Right lobe of liver (tissue), 4 donors: ENCODE results near the gene TENM3.

ENCODE experiments used
- CTCF ChIP-seq, 4 donors: fragments of 200-600 bp in 3 of 4; fragments of 450-650 bp in 1 of 4; IDR thresholded peaks; one replicate each; pipeline versions ENCODE4 v1.5.1 to v1.8.0; 2016 to 2022; ENCODE audit warnings: antibody characterized with exemption in 4 of 4, mild to moderate bottlenecking in 2 of 4
- POLR2A ChIP-seq: fragments of 450-650 bp; IDR thresholded peaks from one replicate; pipeline ENCODE4 v1.6.1; 2017; ENCODE audit warnings: antibody characterized with exemption, mild to moderate bottlenecking
- donor health status: DM: no; HTN: no; CAD: no.
- donor health status: DM: no; HTN: no; CAD: no.
- donor health status: DM: no; HTN: yes; CAD: no.

- TF ChIP-seq POLR2A (no peak), CTCF (IDR thresholded peaks at IDR 0.05) (no peak)
Observed at GRCh38 chr4:182231496-182231895, 11.7 kb upstream of the TENM3 start.
